ENCODE measurements around the gene HACD2.

- TF ChIP-seq CTCF (conservative IDR thresholded peaks at IDR 0.05 in 1 of 2, IDR thresholded peaks at IDR 0.05 in 1 of 2; ENCODE audit: extremely low read depth in 1 of 2, insufficient read depth in 1 of 2, low read depth in 1 of 2, low read length in 2 of 2) (no peak), EZH2 (IDR thresholded peaks at IDR 0.05; ENCODE audit: borderline replicate concordance, low read length) (no peak)
These were observed 28.7 kb upstream of the HACD2 start for GRCh38 chr3:123613543-123613942.
